HG02885 (cell line): ENCODE data around the gene ST3GAL6.

Source experiments
- ATAC-seq: cut with Tn5 transposase; IDR thresholded peaks from one replicate; pipeline ENCODE4 v1.9.1; 2021; ENCODE audit warnings: mild to moderate bottlenecking; ENCODE audit not compliant: unreplicated experiment, poor library complexity

Gene ST3GAL6

GRCh38 chr3:98797905-98798304 is 34.8 kb downstream of the ST3GAL6 start:
- ATAC-seq, result no peak

- no peak for ATAC-seq
Observed at GRCh38 chr3:98798820-98799219, 35.7 kb downstream of the ST3GAL6 start.

GRCh38 chr3:98799479-98799878 is 36.3 kb downstream of the ST3GAL6 start:
- no peak for ATAC-seq

GRCh38 chr3:98800401-98800800 is 37.3 kb downstream of the ST3GAL6 start:
- ATAC-seq, result no peak

GRCh38 chr3:98801043-98801747 is 38.1 kb downstream of the ST3GAL6 start:
- ATAC-seq, result no peak

GRCh38 chr3:98805571-98805970 is 42.4 kb downstream of the ST3GAL6 start:
- ATAC-seq, result no peak

GRCh38 chr3:98806521-98806920 is 43.4 kb downstream of the ST3GAL6 start:
- peak; percentile 61 for ATAC-seq

- no peak for ATAC-seq
Observed at GRCh38 chr3:98807011-98807410, 43.9 kb downstream of the ST3GAL6 start.

GRCh38 chr3:98807561-98807960 is 44.4 kb downstream of the ST3GAL6 start:
- no peak for ATAC-seq

GRCh38 chr3:98808071-98808470 is 44.9 kb downstream of the ST3GAL6 start:
- no peak for ATAC-seq

- peak; percentile 55 for ATAC-seq
Observed at GRCh38 chr3:98809557-98809956, 46.4 kb downstream of the ST3GAL6 start.

- no peak for ATAC-seq
Observed at GRCh38 chr3:98811048-98811447, 47.9 kb downstream of the ST3GAL6 start.

GRCh38 chr3:98812851-98813374 is 49.8 kb downstream of the ST3GAL6 start:
- peak; percentile 57 for ATAC-seq

GRCh38 chr3:98814817-98815420 is 51.8 kb downstream of the ST3GAL6 start:
- ATAC-seq, result no peak

GRCh38 chr3:98817547-98818041 is 54.5 kb downstream of the ST3GAL6 start:
- peak; percentile 83 for ATAC-seq

GRCh38 chr3:98821063-98821462 is 57.9 kb downstream of the ST3GAL6 start:
- no peak for ATAC-seq

- ATAC-seq, result no peak
Observed at GRCh38 chr3:98823791-98824190, 60.7 kb downstream of the ST3GAL6 start.

GRCh38 chr3:98824256-98824655 is 61.1 kb downstream of the ST3GAL6 start:
- ATAC-seq, result no peak

GRCh38 chr3:98826126-98826525 is 63.0 kb downstream of the ST3GAL6 start:
- ATAC-seq, result no peak

- ATAC-seq, result no peak
Observed at GRCh38 chr3:98827221-98827920, 64.2 kb downstream of the ST3GAL6 start.

GRCh38 chr3:98829246-98829832 is 66.2 kb downstream of the ST3GAL6 start:
- no peak for ATAC-seq
